GM13976 (cell line): ENCODE results near the gene BIVM.

Source experiments
- DNase-seq: peaks from one replicate; pipeline ENCODE4 v3.0.0; 2012; ENCODE audit warnings: low spot score
- in situ Hi-C: fragments of 300-500 bp; cut with MboI; formaldehyde crosslinking; loops from one replicate; pipeline ENCODE4 v1.12.0; 2022; ENCODE audit warnings: low sequenced_read_pairs, mixed read lengths, inconsistent platforms; ENCODE audit not compliant: unreplicated experiment
- TF ChIP-seq, protein P1 (sequence below): IDR thresholded peaks from 2 replicates; pipeline ENCODE4 v1.5.1; 2012; ENCODE audit warnings: borderline replicate concordance, mild to moderate bottlenecking; ENCODE audit not compliant: insufficient read depth; ENCODE audit errors: extremely low read depth, missing control alignments, control extremely low read depth

BIVM gene

DNA sequence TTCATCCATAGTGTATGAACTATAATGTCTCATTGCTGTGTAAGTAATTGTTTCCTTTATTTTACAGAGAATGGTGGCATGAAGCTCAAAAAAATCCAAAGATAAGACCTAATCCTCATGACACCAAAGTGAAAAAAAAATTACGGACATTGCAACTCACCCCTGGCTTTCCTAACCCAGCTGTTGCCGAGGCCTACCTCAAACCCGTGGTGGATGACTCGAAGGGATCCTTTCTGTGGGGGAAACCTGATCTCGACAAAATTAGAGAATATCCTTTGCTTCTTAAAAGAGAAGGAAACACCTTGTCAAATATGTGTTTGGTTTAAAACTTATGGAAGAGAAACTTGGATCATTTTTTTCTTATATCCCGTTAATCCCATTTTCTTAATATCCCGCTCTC is 73.2 kb downstream of the BIVM start:
- in situ Hi-C loops, result no loop called here
- DNase-seq, result no peak
- TF ChIP-seq, protein P1, sequence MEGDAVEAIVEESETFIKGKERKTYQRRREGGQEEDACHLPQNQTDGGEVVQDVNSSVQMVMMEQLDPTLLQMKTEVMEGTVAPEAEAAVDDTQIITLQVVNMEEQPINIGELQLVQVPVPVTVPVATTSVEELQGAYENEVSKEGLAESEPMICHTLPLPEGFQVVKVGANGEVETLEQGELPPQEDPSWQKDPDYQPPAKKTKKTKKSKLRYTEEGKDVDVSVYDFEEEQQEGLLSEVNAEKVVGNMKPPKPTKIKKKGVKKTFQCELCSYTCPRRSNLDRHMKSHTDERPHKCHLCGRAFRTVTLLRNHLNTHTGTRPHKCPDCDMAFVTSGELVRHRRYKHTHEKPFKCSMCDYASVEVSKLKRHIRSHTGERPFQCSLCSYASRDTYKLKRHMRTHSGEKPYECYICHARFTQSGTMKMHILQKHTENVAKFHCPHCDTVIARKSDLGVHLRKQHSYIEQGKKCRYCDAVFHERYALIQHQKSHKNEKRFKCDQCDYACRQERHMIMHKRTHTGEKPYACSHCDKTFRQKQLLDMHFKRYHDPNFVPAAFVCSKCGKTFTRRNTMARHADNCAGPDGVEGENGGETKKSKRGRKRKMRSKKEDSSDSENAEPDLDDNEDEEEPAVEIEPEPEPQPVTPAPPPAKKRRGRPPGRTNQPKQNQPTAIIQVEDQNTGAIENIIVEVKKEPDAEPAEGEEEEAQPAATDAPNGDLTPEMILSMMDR, result no peak

DNA sequence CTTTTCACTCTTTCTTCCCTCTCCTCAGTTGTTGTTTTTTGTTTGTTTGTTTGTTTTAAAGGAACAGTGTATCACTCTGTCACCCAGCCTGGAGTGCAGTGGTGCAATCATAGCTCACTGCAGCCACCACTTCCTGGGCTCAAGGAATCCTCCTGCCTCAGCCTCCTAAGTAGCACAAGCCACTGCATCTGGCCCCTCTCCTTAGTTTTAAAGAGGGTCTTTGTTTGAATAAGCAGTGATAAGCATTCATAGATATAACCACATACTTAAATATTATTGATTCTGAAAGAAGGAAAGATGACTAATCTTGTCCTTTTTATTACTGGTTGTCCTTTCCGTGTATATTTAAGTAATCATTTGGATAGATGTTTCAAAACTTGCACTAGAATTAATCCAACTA is 73.6 kb downstream of the BIVM start:
- TF ChIP-seq, protein P1, result no peak
- DNase-seq, result no peak
- in situ Hi-C loops, result no loop called here

DNA sequence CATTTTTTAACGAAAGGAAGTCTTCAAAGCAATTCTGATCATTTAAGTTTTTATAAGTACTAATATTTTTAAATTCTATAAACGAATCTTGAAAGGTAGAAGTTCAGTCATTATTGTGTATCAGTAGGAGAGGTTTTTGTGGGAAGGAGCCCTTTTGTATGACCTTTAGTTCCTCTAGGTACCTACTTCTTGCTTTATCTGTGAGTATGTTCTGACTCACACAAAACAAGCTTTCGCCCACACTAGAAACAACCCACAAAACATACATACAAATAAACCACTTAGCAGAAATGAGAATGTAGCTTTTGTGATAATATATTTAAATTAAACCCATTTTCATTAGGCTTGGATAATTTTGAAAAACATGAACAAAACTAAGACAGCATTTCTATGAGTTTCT is 74.7 kb downstream of the BIVM start:
- TF ChIP-seq, protein P1, result no peak
- in situ Hi-C loops, result no loop called here
- peak; percentile 51 for DNase-seq

DNA sequence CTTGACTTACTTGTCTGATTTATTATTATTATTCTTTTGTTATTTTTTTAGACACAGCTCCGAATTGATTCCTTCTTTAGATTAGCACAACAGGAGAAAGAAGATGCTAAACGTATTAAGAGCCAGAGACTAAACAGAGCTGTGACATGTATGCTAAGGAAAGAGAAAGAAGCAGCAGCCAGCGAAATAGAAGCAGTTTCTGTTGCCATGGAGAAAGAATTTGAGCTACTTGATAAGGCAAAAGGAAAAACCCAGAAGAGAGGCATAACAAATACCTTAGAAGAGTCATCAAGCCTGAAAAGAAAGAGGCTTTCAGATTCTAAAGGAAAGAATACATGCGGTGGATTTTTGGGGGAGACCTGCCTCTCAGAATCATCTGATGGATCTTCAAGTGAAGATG is 76.3 kb downstream of the BIVM start:
- in situ Hi-C loops, result no loop called here
- TF ChIP-seq, protein P1, result no peak

DNA sequence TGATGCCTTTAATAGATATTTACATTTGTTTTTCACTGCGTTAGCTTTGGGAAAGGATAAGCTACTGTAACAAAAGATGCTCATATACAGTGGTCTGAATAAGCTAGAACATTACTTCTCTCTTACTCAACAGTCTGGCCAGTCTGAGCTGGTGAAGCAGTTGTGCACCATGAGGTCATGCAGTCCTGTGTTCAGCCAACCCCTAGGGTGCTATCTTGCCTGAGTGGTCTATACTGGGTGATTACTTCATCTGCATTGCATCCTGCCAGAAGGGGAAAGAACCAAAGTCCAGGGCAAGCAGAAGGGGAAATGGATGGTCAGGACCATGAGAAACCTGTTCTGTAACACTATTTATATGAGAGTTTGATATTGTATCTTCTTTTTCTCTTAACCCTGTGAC is 78.4 kb downstream of the BIVM start:
- DNase-seq, result no peak
- in situ Hi-C loops, result no loop called here
- TF ChIP-seq, protein P1, result no peak

More for the DNA sequence above, 76.3 kb downstream of the BIVM start:
- no peak for DNase-seq

DNA sequence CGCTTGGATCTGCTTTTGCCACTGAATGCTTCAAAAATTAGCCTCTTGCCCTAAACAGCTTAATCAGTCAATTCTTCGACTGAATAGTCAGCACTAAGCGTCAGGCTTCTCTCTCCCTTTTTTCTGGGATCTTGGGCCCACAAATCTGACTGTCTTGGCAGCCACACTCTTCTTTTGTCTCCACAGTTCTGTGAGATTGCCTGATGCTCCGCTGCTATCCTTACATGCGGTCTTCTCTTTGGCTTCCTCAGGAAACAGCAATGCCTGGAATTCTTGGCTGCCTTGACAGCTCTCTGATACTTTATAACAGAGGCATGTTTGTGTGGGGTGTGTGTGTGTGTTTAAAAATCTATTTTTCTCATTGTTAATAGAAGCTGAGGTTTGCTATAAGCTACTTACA is 79.6 kb downstream of the BIVM start:
- no peak for DNase-seq
- in situ Hi-C loops, result no loop called here
- TF ChIP-seq, protein P1, result no peak

DNA sequence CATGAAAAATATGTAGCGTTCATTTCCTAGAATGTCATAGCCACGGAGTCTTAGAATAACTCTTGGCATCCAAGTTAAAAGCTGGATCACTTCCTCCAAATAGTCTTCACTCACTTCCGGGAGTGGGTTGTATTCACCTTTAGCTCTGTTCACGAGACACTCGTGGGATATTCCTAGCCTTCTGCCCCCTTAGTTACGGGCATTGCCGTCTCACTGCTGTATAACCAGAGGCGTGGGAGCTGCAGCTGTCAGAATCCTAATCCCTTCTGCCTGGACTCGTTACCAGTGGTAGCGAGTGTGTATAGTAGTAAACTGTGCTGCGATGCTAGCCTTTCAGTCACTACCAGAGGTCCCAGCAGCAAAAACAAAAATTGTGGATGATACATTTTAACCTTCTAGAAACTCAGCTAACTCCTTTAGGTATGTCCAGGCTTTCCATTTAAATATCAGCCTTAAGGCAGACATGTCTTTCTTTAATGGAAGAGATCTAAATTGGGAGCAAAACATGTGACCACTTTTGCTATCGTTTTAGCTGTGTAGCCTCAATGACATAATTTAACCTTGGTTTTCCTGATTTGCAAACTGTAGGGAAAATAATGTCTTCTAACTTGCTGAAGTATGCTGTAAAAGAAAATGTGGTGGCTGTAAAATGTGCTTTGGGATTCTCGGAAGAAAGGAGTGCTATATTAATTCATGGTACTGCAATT is 81.0 kb downstream of the BIVM start:
- no peak for DNase-seq
- TF ChIP-seq, protein P1, result no peak
- in situ Hi-C loops, result no loop called here
